Effector CD4-positive, alpha-beta T cell (primary cell): Measurements from ENCODE around the gene RAPGEF6.
"Not testable (repeated sequence)": the region's sequence is repeated elsewhere in the genome, so short reads cannot be mapped to it uniquely, and the experiment has no call there.

Experiments
- DNase-seq: peaks from one replicate; pipeline ENCODE4 v3.0.0-alpha.2; 2020

RAPGEF6 gene

GRCh38 chr5:131641494-131641893, 6.5 kb upstream of the RAPGEF6 start:
- DNase-seq: no peak

GRCh38 chr5:131640043-131640856, 5.2 kb upstream of the RAPGEF6 start:
- no peak for DNase-seq

GRCh38 chr5:131639148-131639547, 4.1 kb upstream of the RAPGEF6 start:
- DNase-seq: no peak

GRCh38 chr5:131637694-131638093, 2.7 kb upstream of the RAPGEF6 start:
- DNase-seq: no peak

GRCh38 chr5:131635684-131636572, 899 bp upstream of the RAPGEF6 start:
- no peak for DNase-seq

GRCh38 chr5:131634666-131634995, 398 bp downstream of the RAPGEF6 start:
- peak; percentile 58 for DNase-seq

GRCh38 chr5:131634238-131634637, 791 bp downstream of the RAPGEF6 start:
- DNase-seq: no peak

GRCh38 chr5:131633830-131634229, 1.2 kb downstream of the RAPGEF6 start:
- no peak for DNase-seq

GRCh38 chr5:131630963-131631350, 4.1 kb downstream of the RAPGEF6 start:
- DNase-seq: no peak

GRCh38 chr5:131630208-131630962, 4.6 kb downstream of the RAPGEF6 start:
- DNase-seq: no peak

- no peak for DNase-seq
Observed at GRCh38 chr5:131628990-131629389, 6.0 kb downstream of the RAPGEF6 start.

GRCh38 chr5:131627207-131627865, 7.7 kb downstream of the RAPGEF6 start:
- no peak for DNase-seq

- no peak for DNase-seq
Observed at GRCh38 chr5:131622633-131623032, 12.4 kb downstream of the RAPGEF6 start.

- DNase-seq: not testable (repeated sequence)
Observed at GRCh38 chr5:131621164-131621563, 13.9 kb downstream of the RAPGEF6 start.

- DNase-seq: no peak
Observed at GRCh38 chr5:131619102-131619501, 15.9 kb downstream of the RAPGEF6 start.

- DNase-seq: no peak
Observed at GRCh38 chr5:131617140-131617822, 17.7 kb downstream of the RAPGEF6 start.

GRCh38 chr5:131615957-131616356, 19.1 kb downstream of the RAPGEF6 start:
- no peak for DNase-seq

GRCh38 chr5:131613423-131613822, 21.6 kb downstream of the RAPGEF6 start:
- DNase-seq: no peak

- no peak for DNase-seq
Observed at GRCh38 chr5:131611064-131611381, 24.0 kb downstream of the RAPGEF6 start.

GRCh38 chr5:131610198-131611063, 24.6 kb downstream of the RAPGEF6 start:
- DNase-seq: no peak

GRCh38 chr5:131609774-131610173, 25.3 kb downstream of the RAPGEF6 start:
- DNase-seq: no peak
